Neural progenitor cell (in vitro differentiated cells): ENCODE measurements around the gene MOGAT3.

Experiments
- CTCF ChIP-seq: fragments of 200-600 bp; sonication (generic); IDR thresholded peaks from 2 replicates; pipeline ENCODE4 v1.5.1; 2017; ENCODE audit warnings: antibody characterized with exemption, mild to moderate bottlenecking
- EZH2 ChIP-seq: fragments of 200-600 bp; sonication (generic); IDR thresholded peaks from 2 replicates; pipeline ENCODE4 v1.6.1; 2017; ENCODE audit warnings: antibody characterized with exemption, mild to moderate bottlenecking, moderate library complexity
- EZH2phosphoT487 ChIP-seq: fragments of 200-600 bp; sonication (generic); IDR thresholded peaks from 2 replicates; pipeline ENCODE4 v1.6.1; 2017; ENCODE audit warnings: antibody characterized with exemption

- no peak for TF ChIP-seq CTCF
- no peak for TF ChIP-seq EZH2
- no peak for TF ChIP-seq EZH2phosphoT487
Measured at GRCh38 chr7:101165958-101166647, 34.7 kb downstream of the MOGAT3 start.
